Activated CD8-positive, alpha-beta memory T cell treated with anti-CD3 and anti-CD28 coated beads, Interleukin-2, amount 50 U/mL, for 24 hours (primary cell): ENCODE measurements around the gene NPHP4.

Experiments used
- DNase-seq: peaks from one replicate; pipeline ENCODE4 v3.0.0-alpha.2; 2020; ENCODE audit errors: extremely low read depth

NPHP4 gene

GRCh38 chr1:5989731-5990271 is 2.4 kb downstream of the NPHP4 start:
- no peak for DNase-seq

DNA sequence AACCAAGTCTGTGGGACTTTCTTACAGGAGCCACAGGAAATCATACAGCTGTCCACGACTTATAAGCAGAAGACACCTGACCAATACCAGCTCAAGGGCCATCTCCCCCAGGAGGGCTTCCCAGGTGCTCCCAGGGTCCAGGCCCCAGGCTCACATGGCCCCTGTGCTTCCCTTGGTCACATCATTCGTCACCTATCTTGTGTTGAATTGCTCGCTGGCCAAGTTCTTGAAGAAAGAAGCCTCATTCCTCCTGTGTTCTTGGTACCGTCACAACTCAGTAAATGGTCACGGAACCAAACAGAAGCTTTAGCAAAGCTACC is 3.0 kb downstream of the NPHP4 start:
- DNase-seq, result no peak

GRCh38 chr1:5988596-5989285 is 3.5 kb downstream of the NPHP4 start:
- DNase-seq, result no peak

DNA sequence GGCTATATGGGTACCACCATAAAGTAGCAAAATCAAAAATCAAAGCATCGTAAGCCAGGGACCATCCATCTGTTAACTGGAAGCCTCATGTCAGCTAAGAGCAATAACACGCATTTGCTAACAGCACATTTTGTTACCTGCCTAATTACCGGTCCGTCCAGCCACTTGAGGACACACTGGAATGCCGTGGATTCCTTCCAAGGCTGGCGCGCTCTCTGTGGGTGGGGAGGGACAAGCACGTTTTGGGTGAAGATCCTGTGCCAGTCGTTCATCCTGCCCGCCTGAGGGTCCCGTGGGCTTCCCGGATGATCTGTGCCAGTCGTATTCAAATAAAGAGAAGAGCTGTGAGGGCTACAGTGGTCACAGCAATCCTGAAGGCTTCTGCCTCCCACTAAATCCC is 6.2 kb downstream of the NPHP4 start:
- DNase-seq, result no peak

GRCh38 chr1:5985250-5985649 is 7.0 kb downstream of the NPHP4 start:
- no peak for DNase-seq

- no peak for DNase-seq
Observed at GRCh38 chr1:5983361-5984103, 8.7 kb downstream of the NPHP4 start.

DNA sequence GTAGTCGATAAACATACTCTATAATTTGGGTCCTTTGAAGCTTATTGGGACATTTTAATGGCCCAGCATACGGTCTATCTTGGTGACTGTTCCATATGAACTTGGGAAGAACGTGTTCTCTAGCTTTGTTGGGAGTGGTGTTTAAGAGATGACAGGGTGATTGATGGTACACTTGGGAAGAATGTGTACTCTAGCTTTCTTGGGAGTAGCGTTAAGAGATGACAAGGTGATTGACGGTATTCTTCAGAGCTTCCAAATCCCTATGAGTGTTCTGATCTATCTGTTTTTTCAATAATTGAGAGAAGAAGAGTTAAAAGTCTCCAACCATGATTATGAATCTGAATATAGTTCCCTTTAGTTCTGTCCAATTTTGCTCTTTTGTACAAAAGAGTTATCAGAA is 9.4 kb downstream of the NPHP4 start:
- DNase-seq, result no peak

- no peak for DNase-seq
Observed at GRCh38 chr1:5982276-5982675, 9.9 kb downstream of the NPHP4 start.

- no peak for DNase-seq
Observed at GRCh38 chr1:5981009-5981380, 11.2 kb downstream of the NPHP4 start.

GRCh38 chr1:5980314-5981008 is 11.8 kb downstream of the NPHP4 start:
- DNase-seq, result no peak

DNA sequence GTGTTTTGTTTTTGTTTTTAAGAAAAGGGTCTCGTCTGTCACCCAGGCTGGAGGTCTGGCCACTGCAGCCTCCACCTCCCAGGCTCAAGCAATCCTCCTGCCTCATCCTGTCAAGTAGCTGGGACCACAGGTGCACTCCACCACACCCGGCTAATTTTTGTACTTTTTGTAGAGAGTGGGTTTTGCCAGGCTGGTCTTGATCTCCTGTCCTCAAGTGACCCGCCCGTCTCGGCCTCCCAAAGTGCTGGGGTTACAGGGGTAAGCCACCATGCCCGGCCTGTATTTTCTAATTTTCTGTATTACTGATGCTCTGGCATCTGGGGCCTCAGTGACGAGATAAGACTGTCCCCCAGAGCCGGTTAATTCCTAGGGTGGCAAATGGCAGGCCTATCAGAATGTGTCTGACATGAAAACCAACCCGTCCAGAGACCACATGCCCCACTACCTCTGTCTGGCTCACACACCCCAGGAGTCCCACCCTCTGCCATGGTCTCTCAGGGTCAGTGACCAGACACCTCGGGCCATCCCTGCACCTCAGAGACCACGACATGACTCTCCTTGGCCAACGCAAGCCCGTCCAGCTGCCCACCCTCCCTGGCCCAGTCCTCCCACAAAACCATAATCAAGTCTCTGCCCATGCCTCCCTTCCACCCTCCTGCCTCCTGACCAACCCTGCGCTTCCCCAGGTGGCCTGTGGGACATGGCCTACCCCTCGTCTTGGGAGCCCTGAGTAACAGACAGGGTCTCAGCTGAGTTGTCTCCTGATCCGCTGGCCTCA is 12.5 kb downstream of the NPHP4 start:
- DNase-seq, result no peak

- DNase-seq, result no peak
Observed at GRCh38 chr1:5978452-5978851, 13.8 kb downstream of the NPHP4 start.

DNA sequence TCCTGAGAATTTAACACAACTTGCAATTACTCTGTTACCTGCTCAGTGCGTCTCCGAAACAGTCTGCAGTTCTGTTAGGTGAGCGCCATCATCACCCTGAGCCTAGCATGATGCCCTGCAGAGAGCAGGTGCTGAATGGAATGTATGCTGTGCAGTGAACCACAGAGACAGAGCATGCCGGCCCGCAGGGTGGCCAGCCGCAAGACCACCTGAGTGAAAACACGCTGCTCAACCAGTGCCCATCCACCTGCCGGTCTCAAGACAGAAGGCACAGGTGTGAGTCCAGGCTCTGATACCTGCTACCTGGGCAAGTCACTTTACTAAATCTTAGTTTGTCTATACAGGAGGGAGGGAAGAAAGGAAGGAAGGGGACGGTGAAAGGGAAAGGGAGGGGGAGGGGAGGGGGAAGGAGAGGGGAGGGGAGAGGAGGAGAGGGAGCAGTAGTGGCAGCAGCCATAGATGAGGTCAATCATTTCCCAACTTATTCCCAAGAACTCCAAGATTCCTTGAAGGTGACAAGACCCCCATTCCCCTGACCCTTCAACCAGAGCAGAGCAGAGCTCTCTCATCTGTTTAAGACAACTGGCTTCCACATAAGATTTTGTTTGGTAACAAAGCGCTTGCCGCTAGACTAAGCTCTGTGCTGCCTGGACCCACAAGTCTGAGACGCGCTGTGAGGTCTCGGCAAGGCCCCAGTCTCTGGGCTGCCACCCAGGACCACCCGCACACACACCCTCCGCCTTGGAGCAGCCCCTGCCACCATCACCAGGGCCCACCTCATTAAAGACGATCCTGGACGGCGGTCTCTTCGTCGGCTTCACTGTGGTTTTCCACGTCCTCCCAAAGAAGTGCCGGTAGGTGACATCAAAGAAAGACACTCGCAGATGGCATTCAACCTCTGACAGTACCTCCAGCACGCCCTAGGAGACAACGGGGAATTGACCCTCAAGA is 14.5 kb downstream of the NPHP4 start:
- DNase-seq, result no peak

GRCh38 chr1:5976726-5977493 is 15.3 kb downstream of the NPHP4 start:
- no peak for DNase-seq

GRCh38 chr1:5976231-5976630 is 16.0 kb downstream of the NPHP4 start:
- no peak for DNase-seq

GRCh38 chr1:5975133-5975880 is 16.9 kb downstream of the NPHP4 start:
- DNase-seq, result no peak

GRCh38 chr1:5974631-5975030 is 17.6 kb downstream of the NPHP4 start:
- no peak for DNase-seq

- DNase-seq, result no peak
Observed at GRCh38 chr1:5973771-5974170, 18.5 kb downstream of the NPHP4 start.

- DNase-seq, result no peak
Observed at GRCh38 chr1:5972198-5972520, 20.1 kb downstream of the NPHP4 start.
